Hindlimb muscle (tissue), 1 donor: ENCODE results near the gene TRAPPC6A. TPM values are rescaled to one million over a fixed set of nuclear protein-coding genes. Genes with fewer than 3 reads are reported as not detected.

Experiments
- DNase-seq: peaks from one replicate; pipeline ENCODE4 v3.0.0-alpha.2; 2013
- polyA plus RNA-seq: library from polyadenylated mRNA; unstranded; fragments of 120-200 nt; gene quantifications from one replicate; pipeline ENCODE4 v1.2.1, GENCODE V29; 2013; ENCODE audit not compliant: insufficient read length

The TRAPPC6A gene
- polyA plus RNA-seq, 1 donor: 24.0 TPM

DNA sequence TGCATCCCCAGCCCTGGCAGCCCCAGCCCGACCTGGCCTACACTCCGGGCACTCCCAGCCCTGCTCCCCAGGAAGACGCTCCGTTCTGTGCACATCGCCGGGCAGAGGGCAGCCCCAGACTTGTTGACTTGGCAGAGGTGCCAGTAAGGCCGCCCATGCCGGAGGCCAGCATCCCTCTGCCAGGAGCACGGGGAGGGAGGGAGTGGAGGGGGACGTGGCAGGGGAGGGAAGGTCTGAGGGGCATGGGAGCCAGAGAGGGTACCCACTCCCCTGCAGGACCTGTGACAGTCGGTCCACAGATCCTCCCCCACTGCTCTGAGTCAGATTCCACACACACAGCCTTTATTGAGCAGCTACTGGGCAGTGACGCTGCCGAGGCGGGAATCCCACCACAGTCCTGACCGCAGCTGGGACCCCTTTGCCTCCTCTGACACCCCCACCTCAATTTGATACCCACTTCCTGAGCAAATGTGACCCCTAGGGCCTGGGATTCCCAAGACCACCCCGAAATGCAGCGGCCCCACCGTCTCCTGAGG, 15.4 kb downstream of the TRAPPC6A start:
- DNase-seq: no peak

DNA sequence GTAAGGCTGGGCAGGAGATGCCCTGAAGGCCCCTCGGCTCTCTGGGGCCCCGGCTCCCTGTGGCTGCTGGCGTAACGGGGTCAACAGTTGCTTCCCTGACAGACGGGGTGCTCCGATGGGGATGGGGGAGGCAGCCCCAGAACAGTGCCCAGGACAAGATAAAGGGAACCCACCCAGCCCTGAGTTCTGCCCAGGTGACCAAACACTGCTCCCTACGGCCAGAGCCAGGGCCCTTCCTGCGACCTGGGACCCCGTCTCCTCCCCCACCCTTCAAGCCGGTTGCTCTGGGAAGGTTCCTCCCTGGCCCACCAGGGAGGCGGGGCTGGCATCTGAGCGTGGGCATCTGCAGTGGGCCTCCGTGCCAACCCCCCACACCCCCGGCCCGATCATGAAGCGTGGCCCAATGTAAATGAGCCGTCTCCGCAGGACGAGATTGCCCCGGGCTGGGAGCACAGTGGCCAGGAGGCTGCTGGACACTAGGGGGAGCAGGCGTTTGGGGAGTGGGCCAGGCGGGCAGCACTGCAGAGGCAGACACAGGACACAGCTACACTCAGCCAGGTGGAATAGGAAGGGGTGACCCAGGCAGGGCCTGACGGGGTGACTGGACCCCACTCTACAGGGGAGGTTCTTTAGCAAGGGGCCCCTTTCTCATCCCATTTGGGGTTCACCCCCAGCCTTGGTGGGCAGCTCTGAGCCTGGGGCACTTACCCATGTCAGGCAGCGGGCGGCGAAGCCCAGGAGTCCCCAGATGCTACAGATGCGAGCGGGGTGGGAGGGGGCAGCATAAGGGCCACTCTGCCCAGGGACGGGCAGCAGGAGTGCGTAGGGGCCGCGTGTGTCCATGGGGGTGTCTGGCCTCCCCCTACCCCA, 16.1 kb downstream of the TRAPPC6A start:
- no peak for DNase-seq

DNA sequence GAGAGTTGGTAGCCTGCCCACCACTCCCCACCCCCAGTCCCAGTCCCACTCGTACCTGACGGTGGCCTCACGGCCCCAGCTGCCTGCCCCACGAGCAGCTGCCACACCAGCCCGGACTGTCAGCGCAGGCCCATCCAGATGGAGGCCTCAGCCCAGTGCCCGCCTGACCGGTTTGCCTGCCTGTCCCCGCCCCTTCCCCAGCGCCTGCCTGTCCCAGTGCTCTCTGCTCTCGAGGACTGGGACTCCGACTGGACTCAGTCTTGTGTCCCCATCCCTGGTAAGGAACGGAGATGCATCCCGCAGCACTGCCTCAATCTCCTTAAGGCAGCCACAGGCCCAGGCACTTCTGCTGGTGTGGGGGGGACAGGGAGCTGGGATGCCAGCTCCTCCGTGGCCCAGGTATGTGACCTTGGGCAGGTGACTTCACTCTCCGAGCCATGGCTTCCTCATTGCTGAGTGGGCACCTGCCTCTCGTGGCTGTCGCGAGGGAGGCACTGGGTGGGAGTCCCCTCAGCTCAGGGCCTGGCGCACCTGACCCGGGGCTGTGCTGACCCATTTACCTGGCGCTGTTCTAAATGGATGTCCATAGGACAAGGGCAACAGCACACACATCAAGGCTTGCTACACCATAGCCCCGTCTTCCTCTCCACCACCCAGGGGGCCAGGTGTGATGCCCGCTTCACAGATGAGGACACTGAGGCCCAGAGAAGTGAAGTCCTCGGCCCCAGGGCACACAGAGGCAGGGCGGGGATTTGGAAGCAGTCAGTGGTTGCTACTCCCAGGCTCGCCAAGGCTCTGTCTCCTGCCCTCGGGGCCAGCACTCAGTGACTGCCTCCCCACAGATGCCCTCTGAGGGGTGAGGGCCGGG, 16.9 kb downstream of the TRAPPC6A start, which contains the start of gene NKPD1:
TSS of gene NKPD1 (minus strand) at position 113 of the 868 bp plus-strand sequence. CDS start 832 bp downstream, outside the sequence.
- no peak for DNase-seq

DNA sequence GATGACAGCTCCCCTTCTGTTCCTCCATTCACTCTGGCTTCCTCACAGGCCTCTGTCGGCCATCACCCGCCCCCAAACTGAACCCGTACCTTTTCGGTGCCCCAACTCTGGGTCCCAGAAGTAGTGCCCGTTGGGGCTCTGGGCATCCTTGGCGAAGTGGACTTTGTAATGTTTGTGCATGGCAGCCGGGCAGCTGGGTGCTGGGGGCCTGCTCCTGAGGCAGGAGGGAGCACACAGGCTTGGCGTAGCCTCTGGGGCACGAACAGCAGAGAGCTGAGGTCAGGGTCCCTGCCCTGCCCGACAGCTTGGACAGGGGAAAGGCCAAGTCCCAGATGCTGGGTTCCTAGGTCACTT, 18.1 kb downstream of the TRAPPC6A start:
- DNase-seq: no peak

DNA sequence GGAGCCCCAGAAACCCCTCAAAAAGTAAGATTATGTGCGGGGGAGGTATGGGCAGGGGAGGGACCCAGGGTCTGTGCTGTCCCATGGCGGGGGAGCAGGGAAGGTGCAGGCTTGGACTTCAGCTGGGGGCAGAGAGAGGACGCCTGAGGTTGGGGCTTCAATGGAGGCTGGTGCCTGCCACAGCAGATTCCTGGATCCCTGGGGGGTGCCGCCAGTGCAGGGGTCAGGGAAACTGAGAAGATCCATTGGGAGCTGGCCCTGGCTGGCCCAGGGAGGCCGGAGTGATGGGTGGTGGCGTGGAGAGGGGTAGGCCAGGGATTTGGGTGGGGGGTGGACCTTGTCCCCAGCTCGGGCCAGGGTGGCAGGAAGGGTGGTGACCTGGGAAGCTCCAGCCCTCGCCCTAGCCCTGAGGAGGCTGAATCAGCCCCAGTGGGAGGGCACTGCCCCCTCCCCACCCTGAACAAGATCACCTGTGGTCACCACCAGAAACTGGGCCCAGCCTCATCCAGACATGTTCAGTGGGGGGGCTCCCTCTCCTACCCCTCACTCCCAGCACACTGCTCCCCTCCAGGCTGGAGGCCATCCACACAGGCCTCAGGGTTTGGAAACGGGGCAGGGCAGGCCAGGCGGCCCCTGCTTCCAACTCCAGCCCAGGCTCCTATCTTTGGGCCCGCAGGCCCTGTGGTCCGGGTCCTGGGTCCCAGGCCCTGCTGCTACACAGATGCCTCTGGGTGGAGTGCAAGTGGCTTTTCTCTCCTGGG, 18.6 kb downstream of the TRAPPC6A start:
- no peak for DNase-seq

DNA sequence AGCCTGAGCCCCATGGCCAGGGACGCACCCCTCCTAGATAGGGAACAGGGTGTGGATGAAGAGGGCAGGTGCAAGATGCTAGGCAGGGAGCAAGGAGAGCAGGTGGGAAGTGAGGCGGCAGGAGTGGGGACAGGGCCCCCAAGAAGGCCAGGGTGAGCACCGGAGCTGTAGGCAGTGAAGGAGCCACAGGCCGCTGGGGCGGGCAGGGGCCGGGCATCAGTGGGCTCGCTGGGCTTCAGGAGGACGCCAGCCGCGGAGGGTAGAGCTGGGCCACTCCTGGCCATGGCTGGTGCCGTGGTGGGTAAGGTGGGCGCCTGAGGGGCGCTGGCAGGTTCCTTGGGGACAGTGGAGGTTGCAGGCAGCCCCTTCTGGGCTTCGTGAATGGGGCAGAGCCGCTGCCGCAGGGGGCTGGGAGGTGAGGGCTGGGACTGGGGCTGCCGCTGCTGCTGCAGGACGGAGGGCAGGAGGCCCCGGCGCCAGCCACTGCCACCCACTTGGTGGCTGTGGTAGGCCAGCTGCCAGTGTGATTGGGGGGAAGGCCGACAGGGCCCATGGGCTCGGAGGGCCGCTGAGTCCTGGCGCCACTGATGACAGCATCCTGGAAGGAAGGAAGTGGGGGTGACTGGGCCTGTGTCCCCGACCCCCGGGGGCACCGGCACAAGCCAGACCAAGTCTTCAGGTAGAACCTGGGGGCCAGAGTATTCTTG, 19.4 kb downstream of the TRAPPC6A start:
- no peak for DNase-seq

DNA sequence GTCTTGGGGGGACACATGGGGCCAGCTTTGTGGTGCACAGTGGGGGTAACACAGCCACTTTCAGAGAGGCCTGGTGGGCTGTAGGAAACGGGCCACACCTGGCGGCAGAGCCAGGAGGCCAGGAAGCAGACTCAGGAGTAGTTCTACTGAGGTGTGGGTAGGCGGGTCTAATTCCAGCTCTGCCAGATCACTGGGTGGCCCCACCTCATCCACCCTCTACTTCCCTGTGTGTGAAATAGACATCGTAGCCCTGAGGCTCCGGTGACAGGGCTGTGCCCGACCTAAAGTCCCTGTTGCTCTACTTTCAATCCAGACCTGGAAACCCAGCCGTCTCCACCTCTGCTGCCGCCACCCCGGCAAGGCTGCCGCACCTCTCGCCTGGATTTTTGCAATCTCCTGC, 21.3 kb downstream of the TRAPPC6A start:
- no peak for DNase-seq

DNA sequence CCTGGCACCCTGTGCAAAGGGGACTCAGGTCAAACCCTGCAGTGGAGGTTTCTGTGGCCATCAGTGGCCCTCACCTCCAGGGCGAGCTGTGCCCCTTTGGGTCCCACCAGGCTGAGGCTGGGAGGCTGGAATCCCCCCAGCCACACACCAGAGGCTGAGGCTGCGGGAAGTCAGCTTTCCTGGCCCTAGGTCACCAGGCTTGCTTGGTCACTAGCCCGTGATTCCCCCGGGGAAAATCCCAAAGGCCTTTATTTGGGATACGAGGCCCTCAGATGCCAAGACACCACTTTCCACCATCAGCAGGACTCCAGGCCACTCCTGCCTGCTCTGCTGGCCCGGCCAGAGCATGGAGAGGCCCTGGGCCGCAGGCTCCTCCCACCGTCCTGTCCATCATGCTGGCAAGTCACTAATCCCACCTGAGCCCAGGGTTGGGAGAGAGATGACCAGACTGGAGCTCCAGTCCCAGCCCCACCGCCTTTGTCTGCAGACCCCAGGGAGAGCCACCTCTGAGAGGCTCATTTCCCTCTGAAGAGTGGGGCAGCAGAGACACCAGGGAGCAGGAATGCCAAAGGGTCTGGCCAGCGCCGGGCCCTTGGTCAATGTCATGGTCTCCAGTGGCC, 21.9 kb downstream of the TRAPPC6A start:
- DNase-seq: no peak

DNA sequence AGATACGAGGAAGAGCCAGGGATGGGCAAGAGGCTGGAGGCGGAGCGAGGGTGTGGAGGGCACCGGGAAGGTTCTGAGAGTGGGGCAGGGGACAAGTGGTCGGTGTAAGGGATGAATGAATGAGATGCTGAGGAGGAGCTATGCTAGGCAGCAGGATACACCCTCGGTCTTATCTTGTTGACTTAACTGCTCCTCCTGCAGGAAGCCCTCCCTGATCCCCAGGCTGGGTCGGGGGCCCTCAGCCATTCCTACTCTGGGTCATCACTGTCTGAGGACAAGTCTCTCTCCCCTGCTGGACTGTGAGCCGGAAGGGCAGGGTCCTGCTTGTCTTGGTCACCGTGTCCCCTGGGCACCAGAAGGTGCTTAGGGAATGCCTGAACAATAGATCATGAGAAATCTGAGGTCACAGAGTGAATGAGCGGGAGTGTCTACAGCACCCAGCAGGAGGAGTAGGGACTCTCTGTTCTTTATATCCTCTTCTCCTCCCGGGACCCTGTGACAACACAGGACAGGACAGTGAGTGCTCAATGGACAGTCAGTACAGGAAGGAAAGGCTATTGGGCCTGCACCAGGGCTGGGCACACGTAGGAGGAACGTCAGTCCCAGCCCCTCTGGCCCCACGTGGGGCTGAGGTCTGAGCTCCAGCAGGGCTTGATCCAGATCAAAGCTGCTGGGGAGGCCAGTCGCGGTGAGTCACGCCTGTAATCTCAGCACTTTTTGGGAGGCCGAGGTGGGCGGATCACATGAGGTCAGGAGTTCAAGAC, 23.8 kb downstream of the TRAPPC6A start:
- no peak for DNase-seq

DNA sequence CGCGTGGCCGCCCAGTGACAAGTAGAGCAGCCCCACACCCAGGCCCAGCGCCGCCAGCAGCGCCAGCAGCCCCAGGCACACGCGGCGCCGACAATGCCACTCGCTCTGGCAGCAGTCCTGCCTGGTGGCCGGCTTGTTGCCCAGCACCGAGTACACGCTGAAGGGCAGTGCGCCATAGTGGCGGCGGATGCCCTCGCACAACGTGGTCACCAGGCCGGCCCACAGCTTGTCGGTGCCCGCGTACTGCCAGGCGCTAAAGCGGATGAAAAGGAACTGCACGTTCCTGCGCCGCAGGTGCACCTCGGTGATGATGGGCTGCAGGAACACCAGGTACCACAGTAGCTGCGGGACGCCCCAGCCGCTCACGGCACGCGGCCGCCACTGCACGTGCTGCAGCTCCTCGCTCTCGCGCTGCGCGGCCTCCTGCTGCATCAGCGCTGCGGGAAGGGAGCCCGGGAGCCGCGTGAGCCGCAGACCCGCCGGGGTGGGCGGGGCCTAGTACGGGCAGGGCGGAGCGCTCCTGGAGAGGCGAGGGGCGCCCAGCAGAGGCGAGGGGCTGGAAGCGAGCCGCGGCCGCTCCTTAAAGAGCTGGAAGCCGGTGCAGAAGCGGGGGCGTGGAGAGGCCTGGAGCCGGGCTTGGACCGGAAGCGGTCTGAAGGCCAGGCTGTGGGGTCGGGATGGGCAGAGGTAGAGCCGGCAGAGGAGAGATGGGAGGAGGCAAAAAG, 24.5 kb downstream of the TRAPPC6A start:
- DNase-seq: peak; percentile 68

DNA sequence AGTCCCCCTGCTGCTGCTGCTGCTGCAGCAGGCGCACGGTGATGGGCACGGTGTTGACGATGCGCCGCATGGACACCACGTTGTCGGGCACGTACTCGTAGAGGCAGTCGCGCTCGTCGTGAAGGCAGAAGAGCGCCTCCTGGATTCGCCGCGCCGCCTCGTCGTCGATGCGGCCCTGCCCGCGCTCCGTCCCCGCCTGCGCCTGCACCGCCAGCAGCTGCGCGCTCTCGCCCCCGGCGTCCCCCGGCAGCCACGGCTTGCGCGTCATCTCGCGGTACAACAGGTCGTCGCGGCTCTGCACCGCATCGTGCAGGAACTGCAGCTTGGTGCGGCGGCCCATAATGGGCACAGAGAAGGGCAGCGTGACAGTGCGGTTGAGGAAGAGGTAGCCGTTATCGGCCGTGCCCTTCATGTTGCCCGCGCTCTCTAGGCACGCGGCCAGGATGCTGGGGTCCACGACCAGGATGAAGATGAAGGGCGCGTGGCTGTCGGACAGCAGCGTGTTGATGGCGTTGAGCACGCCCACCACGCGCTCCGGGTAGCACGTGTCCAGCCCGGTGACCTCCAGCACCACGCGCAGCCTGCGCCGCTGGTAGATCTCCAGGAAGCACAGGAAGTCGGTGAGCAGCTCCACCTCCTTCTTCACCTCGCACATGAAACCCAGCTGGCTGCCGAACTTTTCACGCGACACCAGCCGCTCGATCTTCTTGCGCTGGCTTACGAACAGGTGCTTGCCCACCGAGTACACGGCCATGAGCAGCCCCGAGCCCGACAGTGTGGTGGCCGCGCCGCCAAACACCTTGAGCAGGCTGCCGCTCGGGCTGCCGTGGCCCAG, 25.3 kb downstream of the TRAPPC6A start:
- DNase-seq: peak; percentile 53

DNA sequence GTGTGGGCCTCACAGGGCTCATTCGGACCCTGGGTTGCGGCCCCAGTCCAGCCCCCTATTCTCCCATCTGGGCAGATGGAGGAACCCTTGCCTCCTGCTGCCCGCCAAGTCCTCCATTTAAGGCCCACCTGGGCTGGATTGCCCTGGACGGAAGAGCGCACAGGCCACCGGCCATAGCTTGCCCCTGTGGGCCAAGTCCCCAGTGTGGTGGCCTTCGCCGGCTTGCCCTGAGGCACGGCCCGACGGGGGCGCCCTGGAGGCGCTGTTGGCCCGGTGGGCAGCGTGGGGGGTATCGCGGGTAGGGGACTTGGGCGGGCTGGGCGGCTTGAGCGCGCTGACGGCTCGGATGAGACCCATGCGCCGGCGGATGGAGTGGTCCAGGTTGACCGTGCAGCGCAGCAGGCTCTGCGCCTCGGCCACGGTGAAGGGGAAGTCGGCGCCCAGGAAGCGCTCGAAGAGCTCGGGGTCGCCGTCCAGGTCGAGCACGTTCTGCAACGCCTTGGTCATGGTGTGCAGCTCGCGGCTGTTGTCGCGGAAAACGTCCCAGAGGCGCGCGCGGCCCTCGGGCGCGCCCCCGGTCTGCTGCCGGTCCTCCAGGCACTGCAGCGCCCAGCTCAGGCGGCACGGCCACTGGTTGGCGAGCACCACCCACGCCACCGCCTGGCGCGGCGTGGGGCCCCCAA, 26.1 kb downstream of the TRAPPC6A start:
- no peak for DNase-seq

DNA sequence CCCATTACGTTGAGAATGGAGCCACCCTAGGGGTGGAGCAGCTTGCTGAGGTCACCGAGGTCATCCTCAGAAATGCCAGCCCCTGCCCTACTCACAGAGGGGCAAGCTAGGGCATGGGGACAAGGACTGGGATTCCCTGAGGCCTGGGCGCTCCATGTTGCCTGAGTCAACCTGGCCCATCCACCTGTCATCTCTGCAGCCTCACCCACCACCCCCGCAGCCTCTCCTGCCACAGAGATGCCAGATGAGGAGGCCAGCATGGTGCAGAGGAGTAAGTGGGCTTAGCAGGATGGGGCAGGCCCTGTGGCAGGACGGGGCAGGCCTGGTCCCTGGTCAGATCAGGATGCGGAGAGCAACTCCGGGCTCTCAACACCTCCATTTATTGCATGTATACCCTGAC, 26.7 kb downstream of the TRAPPC6A start:
- DNase-seq: no peak

DNA sequence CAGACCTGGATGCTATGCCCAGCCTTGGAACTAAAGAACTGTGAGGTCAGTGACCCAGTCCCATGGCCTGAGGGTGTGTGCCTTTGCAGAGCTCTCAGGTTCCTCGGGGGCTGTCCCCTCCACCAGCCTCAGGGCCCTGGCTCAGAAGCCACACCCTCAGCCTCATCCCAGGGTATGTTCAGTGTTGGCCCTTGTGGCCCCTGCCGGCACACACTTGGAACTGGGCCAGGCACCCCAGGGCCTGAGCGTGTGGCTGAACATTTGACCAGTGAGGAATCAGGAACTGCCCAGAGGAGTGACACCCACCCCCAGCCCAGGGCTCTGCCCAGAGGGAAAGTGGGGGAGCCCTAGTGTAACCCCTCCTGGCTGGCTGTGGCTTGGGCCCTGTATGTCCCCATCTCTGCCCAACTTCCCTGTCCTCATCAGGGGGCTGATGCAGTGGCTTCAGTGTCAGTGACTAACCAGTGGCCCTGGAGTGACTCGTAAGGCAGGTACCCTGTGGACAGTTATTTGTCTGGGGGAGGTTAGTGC, 27.2 kb downstream of the TRAPPC6A start:
- DNase-seq: no peak

DNA sequence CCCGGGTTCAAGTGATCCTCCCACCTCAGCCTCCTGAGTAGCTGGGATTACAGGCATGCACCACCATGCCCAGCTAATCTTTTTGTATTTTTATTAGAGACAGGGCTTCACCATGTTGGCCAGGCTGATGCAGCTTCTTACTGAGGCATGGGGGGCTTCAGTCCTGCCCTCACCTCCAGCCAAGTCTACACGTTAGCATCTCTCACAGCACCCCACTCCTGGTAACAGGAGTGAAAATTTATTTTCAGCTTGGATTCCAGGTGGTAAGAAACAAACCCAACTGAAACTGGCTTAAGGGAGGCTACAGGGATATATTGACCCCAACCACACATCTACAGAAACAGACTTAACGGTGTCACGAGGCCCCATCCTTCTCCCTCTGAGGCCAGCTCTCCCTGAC, 27.9 kb downstream of the TRAPPC6A start:
- DNase-seq: no peak

DNA sequence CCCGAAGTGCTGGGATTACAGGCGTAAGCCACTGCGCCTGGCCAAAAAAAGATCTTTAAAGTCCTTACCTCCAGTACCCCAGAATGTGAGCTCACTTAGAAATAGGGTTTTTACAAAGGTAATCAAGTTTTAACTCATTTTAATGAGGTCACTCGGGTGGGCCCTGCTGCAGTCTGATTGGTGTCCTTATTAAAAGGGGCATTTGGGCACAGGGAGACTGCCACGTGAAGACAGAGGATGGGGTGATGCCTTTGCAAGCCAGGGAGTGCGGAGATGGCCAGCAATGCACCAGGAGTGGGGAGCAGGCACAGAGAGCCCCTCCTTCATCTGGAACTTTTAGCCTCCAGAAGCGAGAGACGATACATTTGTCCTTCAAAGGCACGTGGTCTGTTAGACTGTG, 28.9 kb downstream of the TRAPPC6A start:
- DNase-seq: no peak

DNA sequence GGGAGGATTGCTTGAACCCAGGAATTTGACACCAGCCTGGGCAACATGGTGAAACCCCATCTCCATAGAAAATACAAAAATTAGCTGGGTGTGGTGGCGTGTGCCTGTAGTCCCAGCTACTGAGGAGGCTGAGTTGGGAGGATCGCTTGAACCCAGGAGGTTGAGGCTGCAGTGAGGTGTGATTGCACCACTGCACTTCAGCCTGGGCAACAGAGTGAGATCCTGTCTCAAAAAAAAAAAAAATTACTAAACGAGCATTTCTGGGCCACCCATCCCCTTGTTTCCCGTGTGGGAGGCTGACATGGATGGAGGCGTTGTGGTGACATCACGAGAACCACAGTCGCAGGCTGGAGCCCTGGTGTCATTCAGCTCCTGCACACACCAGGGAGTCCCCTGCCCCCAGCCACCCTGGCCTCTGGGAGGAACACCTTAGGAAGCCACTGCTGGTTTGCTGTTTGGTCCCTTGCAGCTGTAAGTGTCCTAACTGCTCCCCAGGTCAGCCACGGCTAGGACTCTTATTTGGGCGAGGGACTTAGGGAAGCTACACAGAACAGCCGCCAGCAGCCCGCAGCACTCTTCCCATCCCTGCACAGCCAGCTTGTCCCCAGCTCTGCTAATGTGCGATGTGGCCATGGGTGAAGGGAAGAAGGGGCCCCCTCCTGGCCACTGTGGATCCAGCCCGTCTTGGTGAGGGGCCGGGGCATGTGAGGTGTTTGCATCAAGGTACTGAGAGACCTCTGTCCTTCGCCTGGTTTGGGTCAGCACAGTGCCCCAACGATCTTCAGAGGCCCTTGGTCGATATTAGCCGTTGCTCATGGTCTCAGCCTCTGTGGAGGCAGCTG, 30.0 kb downstream of the TRAPPC6A start:
- DNase-seq: no peak
